GF-D8 (cell line): ENCODE measurements around the gene MCF2L.
A peak's percentile ranks its signal among the peaks of the same experiment; 100 is the strongest.
"Not testable (repeated sequence)": the region's sequence is repeated elsewhere in the genome, so short reads cannot be mapped to it uniquely, and the experiment has no call there.

Experiments
- DNase-seq: peaks from one replicate; lab custom pipeline; 2025; lab: John Stamatoyannopoulos, UW

Gene MCF2L

GRCh38 chr13:112968910-112969691, at the start of gene MCF2L:
MCF2L (plus strand) TSS chr13:112969214; CDS start chr13:112969380, 166 bp downstream.
- DNase-seq = no peak

DNA sequence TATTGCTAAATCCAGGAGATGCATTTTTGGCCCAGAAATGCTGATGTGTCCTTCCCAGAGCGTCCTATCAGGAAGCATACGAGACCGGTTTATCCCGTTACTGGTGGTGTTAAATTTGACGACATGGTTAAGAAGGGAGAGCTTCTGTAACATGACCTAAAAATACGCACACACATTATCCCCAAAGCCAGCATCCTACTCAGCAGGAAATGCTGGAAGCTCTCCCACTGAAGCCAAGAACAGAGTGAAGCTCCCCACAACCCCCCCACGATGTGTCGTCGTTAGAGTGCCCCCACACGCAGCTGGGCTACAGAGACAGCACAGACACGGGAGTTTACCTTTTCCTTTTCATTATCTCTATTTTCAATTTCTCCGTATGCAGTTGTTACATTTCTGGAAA, 45.1 kb upstream of the MCF2L start:
- DNase-seq = no peak

GRCh38 chr13:112924365-112924764, 44.6 kb upstream of the MCF2L start:
- no peak for DNase-seq

GRCh38 chr13:112926003-112926402, 43.0 kb upstream of the MCF2L start:
- DNase-seq = no peak

DNA sequence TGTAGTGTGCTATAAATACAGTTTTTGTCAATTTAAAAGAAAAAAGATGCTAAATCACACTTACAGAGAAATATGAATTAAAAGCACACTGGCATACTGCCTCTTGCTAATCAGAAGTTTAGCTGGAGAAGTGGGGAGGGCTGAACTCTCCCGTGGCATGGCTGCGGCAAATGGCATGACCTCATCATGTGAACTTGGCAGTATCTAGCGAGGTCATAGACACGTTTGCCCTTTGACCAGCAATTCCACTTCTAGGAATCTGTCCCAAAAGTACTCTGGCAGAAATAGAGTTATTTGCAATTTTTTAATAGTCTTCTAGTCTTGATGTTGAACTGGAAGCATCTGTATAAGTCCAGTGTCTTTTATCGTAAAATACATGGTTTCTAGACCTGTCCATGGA, 42.0 kb upstream of the MCF2L start:
- no peak for DNase-seq

- DNase-seq = no peak
Observed at GRCh38 chr13:112928020-112928971, 40.7 kb upstream of the MCF2L start.

DNA sequence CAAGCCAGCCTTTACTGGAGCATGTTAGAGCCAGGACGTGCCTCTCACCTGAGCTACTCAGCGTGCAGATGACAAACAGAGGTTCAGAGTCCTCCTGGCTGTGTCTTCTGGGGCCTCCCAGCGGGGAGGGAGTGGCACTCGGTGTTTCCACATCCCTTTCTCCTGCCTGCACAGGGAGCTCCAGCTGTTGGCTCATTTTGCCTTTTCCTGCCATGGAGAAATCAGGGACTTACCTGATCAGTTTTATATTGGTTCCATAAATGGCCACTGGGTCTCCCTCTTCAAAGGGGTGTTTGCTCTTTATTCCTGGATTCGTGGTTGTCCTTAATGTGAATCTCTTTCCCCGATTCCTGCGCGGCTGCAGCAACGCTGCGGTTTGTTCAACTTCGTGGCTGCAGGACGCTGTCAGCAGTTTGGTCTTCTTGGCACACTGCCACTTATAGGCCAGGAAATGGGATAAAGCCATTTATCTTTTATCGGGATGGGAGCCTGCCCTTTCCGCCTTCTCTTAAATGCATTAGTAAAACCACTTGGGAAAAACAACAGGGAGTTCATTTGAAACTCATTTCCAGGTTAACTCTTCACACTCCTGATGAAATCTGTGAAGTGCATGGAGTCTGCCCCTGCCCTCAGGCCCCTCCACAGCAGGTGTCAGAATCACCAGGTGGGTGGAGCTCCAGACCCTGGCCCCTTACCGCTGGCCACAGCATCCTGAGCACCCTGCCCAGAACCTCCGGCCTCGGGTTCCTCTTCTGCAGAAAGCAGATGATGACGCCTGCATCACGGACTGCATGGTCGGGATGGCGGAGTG, 39.8 kb upstream of the MCF2L start:
- no peak for DNase-seq

- no peak for DNase-seq
Observed at GRCh38 chr13:112929783-112930055, 39.3 kb upstream of the MCF2L start.

GRCh38 chr13:112930192-112930591, 38.8 kb upstream of the MCF2L start:
- DNase-seq = no peak

DNA sequence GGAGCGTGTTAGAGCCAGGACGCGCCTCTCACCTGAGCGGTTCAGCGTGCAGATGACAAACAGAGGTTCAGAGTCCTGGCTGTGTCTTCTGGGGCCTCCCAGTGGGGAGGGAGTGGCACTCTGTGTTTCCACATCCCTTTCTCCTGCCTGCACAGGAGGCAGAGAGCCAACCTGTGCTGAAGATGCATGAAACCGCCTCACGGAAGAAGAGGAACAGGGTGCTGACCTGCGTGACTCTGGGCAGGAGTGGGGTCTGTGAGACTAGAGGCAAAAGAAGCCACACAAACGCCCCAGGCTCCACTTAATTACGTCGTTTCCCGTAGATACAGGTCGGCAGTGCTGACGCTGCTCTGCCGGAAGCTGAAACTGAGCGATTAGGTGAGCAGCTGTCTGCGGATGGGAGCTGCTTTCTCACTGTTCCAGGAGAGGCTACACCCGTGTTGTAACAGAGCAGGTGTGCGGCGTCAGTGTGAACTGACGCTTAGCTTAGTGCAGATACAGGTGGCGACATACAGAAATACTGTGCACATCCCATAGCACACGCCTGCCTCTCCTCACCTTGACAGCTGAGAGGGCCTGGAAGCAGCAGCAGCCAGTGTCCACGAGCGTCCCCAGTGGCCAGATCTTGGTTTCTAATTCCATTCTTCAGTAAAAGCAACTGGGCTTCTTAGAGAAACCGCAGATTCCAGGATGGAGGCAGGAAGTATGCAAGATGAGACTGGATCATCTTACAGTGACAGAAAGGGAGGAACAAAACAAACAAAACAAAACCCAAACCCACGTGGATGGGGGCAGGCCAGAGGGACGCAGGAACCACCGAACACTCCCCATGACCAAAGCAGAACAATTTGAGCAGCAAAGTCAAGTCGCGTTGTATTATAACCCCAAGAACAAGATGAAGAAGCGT, 37.7 kb upstream of the MCF2L start:
- no peak for DNase-seq

DNA sequence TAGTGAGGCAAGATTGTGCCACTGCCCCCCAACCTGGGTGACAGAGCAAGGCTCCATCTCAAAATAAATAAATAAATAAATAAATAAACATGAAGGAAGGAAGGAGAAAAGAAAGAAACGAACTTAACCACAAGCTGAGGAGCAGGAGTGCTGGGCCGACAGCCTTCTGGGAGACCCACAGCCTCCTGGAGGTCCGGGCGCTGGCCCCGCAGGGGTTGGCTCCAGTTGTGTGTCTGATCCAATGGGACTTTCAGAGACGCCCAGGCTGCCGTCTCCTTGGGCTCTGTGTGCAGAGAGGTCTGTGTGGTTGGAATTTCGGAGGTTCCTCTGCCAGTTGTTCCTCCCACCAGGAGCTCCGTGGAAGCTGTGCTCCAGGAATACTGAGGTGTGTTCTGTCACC, 36.0 kb upstream of the MCF2L start:
- no peak for DNase-seq

- no peak for DNase-seq
Observed at GRCh38 chr13:112933649-112934048, 35.4 kb upstream of the MCF2L start.

GRCh38 chr13:112934078-112934477, 34.9 kb upstream of the MCF2L start:
- no peak for DNase-seq

GRCh38 chr13:112938680-112939079, 30.3 kb upstream of the MCF2L start:
- DNase-seq = no peak

DNA sequence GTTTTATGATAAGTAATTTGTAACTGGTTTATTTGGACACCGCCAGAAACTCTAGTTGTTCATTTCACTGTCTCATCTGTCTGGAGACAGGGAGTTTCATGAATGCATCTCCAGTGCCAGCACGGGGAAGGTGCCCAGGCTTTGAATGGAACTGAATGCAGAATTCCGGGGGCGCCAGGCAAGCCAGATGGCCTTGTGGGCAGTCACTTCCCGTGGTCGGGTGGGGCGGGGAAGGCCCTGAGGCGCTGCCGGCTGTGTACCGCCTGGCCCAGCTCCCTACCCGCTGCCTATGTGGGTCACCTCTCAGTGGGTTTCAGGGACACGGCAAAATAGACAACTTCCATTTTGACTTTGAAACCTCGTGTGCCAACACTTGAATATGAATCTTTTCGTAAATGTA, 28.8 kb upstream of the MCF2L start:
- no peak for DNase-seq

DNA sequence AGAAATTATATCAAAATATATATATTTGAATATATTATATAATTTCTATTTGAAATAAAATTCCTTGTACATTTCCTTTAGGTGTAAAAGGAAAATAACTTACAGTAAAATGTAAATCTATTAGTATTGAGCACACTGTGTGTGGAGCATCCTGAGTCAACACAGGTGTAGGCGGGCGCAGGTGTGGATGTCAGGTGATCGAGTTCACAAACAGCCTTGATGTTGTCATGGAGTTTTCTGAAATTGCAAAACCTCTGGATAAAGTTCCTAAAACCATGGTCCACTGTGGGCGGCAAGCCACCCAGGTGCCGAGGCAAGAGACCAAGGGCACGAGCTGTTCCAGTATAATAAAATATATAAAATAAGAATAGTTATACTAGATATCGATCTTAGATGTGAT, 27.7 kb upstream of the MCF2L start:
- DNase-seq = no peak

DNA sequence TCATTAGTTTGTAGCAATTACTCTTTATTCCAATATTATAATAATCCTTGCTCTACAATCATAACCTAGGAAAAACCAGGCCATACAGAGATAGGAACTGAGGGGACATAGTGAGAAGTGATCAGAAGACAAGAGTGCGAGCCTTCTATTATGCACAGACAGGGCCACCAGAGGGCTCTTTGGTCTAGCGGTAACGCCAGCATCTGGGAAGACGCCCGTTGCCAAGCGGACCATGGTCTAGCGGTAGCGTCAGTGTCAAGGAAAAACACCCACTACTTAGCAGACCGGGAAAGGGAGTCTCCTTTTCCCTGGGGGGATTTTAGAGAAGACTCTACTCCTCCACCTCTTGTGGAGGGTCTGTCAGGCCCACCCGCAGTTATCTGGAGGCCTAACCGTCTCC, 27.2 kb upstream of the MCF2L start:
- not testable (repeated sequence) for DNase-seq

DNA sequence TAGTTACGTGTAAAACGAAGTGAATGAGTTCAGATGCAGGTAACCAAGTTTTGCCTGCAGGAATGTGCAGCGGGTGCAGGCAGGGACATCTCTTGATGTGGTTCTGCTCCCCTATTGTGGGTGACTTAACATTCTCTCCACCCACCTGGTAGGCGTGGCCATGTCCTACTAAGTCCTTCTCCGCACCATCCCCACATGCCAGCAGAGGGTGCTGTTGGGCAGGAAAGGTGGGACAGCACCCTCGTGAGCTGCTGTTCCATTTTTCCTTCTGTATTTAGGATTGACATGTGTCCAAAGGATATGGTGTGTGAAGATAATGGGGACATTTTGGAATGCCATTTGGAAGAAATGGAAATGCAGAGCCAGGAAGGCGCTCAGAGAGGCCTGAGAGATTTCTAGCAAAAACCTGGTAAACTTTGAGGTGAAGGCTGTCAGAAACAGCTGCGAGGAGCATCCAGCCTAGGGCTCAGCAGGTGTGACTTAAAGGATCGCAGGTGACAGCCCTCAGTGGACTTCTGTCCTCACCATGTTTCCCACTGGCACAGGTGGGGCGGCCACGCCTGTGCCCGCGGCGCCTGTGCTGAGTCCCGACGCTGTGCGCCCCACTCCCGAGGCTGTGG, 26.2 kb upstream of the MCF2L start:
- DNase-seq = peak; percentile 65

- DNase-seq = no peak
Observed at GRCh38 chr13:112943309-112944125, 25.5 kb upstream of the MCF2L start.

- DNase-seq = no peak
Observed at GRCh38 chr13:112947796-112948195, 21.2 kb upstream of the MCF2L start.
